ENCODE results near the gene OR2D2.

The OR2D2 gene

DNA sequence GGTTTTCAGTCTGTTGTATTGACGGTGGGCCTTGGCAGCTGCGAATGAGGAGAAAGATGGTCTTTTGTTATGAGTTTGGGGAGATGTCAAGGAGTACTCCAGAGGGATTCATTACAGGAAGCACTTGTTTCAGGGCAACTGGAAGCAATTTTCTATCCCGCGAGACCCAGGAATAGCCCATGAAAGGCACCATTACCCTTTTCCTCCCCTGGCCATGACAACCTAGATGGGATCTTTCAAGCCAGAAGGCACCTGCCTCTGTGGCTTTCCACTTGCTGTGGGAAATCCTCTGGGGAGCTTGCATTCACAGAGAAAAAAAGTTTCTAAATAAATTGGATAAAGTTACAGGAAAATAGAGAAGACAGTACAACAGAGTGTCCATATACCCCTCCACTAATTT lies 36.6 kb upstream of the OR2D2 start:
- Histone ChIP-seq H3K4me2 (ENCODE audit: low read length, poor library complexity, severe bottlenecking) (no peak overlapping the region), H2BK120ac (ENCODE audit: low read depth, low read length) (no peak overlapping the region), H3K4me3 (ENCODE audit: insufficient read depth in 1 of 2, low read depth in 1 of 2, low read length in 2 of 2) (no peak overlapping the region), H2BK15ac (ENCODE audit: low read depth, poor library complexity, severe bottlenecking) (no peak overlapping the region), H3K4ac (ENCODE audit: low read depth in 1 of 2, low read length in 2 of 2) (no peak overlapping the region), H3K27me3 (ENCODE audit: control insufficient read depth in 1 of 2, insufficient read depth in 1 of 2, low read length in 2 of 2) (no peaks in the 10 kb centered on the region), H3K27ac (ENCODE audit: low read length, poor library complexity, severe bottlenecking) (no peak overlapping the region), H3K23ac (ENCODE audit: low read length in 2 of 2) (no peak overlapping the region), H3K36me3 (ENCODE audit: control insufficient read depth in 1 of 2, insufficient read depth in 2 of 2, low read depth in 1 of 2, low read length in 2 of 2) (no peaks in the 10 kb centered on the region), H4K91ac (ENCODE audit: low read length) (no peak overlapping the region), H3K18ac (ENCODE audit: low read depth in 1 of 2, low read length in 2 of 2) (no peak overlapping the region), H3K79me1 (replicated peaks; ENCODE audit: low read length, poor library complexity, severe bottlenecking) (peaks cover 4% of the 10 kb centered on the region), H4K8ac (ENCODE audit: low read length) (no peak overlapping the region), H2BK5ac (ENCODE audit: low read depth, low read length, poor library complexity, severe bottlenecking) (no peak overlapping the region), H2AK5ac (ENCODE audit: low read length, severe bottlenecking) (no peak overlapping the region), H3K14ac (ENCODE audit: low read length in 2 of 2) (no peak overlapping the region), H3K9me3 (ENCODE audit: control insufficient read depth, low read length) (no peaks in the 10 kb centered on the region), H2AFZ (ENCODE audit: low read depth, low read length) (no peak overlapping the region), H3K4me1 (ENCODE audit: control insufficient read depth, insufficient read depth, low read depth, low read length) (peaks cover 3% of the 10 kb centered on the region), H2BK12ac (ENCODE audit: low read length in 2 of 2) (no peak overlapping the region), H3K9ac (ENCODE audit: low read length) (no peak overlapping the region)
- WGBS: 90% methylated on average over 2 of the region's 4 CpGs
- no peak for DNase-seq

GRCh38 chr11:6927030-6927617 lies 34.8 kb upstream of the OR2D2 start:
- Histone ChIP-seq H3K36me3 (ENCODE audit: control insufficient read depth in 1 of 2, insufficient read depth in 2 of 2, low read depth in 1 of 2, low read length in 2 of 2) (no peaks in the 10 kb centered on the region), H2BK120ac (ENCODE audit: low read depth, low read length) (no peak overlapping the region), H3K79me1 (replicated peaks; ENCODE audit: low read length, poor library complexity, severe bottlenecking) (peaks cover 4% of the 10 kb centered on the region), H3K4me3 (ENCODE audit: insufficient read depth in 1 of 2, low read depth in 1 of 2, low read length in 2 of 2) (peak overlapping the region; percentile 73 to 97), H3K4me2 (ENCODE audit: low read length, poor library complexity, severe bottlenecking) (peak overlapping the region; percentile 52), H3K18ac (ENCODE audit: low read depth in 1 of 2, low read length in 2 of 2) (peak overlapping the region in 1 of 2 experiments; percentile 22), H4K91ac (ENCODE audit: low read length) (no peak overlapping the region), H2AFZ (ENCODE audit: low read depth, low read length) (peak overlapping the region; percentile 58), H3K23ac (ENCODE audit: low read length in 2 of 2) (no peak overlapping the region), H2AK5ac (ENCODE audit: low read length, severe bottlenecking) (no peak overlapping the region), H3K27me3 (ENCODE audit: control insufficient read depth in 1 of 2, insufficient read depth in 1 of 2, low read length in 2 of 2) (no peaks in the 10 kb centered on the region), H3K4ac (ENCODE audit: low read depth in 1 of 2, low read length in 2 of 2) (no peak overlapping the region), H3K14ac (ENCODE audit: low read length in 2 of 2) (no peak overlapping the region), H3K27ac (ENCODE audit: low read length, poor library complexity, severe bottlenecking) (no peak overlapping the region), H3K4me1 (ENCODE audit: control insufficient read depth, insufficient read depth, low read depth, low read length) (peaks cover 3% of the 10 kb centered on the region), H3K9me3 (ENCODE audit: control insufficient read depth, low read length) (no peaks in the 10 kb centered on the region), H2BK15ac (ENCODE audit: low read depth, poor library complexity, severe bottlenecking) (no peak overlapping the region), H2BK12ac (ENCODE audit: low read length in 2 of 2) (no peak overlapping the region), H3K9ac (ENCODE audit: low read length) (peak overlapping the region; percentile 95), H2BK5ac (ENCODE audit: low read depth, low read length, poor library complexity, severe bottlenecking) (no peak overlapping the region), H4K8ac (ENCODE audit: low read length) (no peak overlapping the region)
- 22% methylated on average over 11 of the region's 11 CpGs for WGBS
- DNase-seq: no peak

GRCh38 chr11:6926208-6927029 lies 34.1 kb upstream of the OR2D2 start, which contains the start of gene ZNF215:
Gene ZNF215, plus strand, starts transcription at chr11:6926426. Its CDS starts 5,847 bp downstream, at chr11:6932273.
- no peak within 1 kb of the TSS for H2BK5ac ChIP-seq (ENCODE audit: low read depth, low read length, poor library complexity, severe bottlenecking)
- no peaks in the 10 kb centered on the region for H3K36me3 ChIP-seq (ENCODE audit: control insufficient read depth in 1 of 2, insufficient read depth in 2 of 2, low read depth in 1 of 2, low read length in 2 of 2)
- H2BK120ac ChIP-seq (ENCODE audit: low read depth, low read length): no peak within 1 kb of the TSS
- no peak within 1 kb of the TSS for H4K91ac ChIP-seq (ENCODE audit: low read length)
- peak within 1 kb of the TSS; percentile 52 for H3K4me2 ChIP-seq (ENCODE audit: low read length, poor library complexity, severe bottlenecking)
- peak; percentile 90 for DNase-seq
- H3K18ac ChIP-seq (ENCODE audit: low read depth in 1 of 2, low read length in 2 of 2): peak within 1 kb of the TSS in 1 of 2 experiments; percentile 22
- H2AFZ ChIP-seq (ENCODE audit: low read depth, low read length): peak within 1 kb of the TSS; percentile 58
- H3K23ac ChIP-seq (ENCODE audit: low read length in 2 of 2): peak within 1 kb of the TSS in 1 of 2 experiments; percentile 75
- H3K27ac ChIP-seq (ENCODE audit: low read length, poor library complexity, severe bottlenecking): no peak within 1 kb of the TSS
- no peaks in the 10 kb centered on the region for H3K27me3 ChIP-seq (ENCODE audit: control insufficient read depth in 1 of 2, insufficient read depth in 1 of 2, low read length in 2 of 2)
- peak within 1 kb of the TSS; percentile 95 for H3K9ac ChIP-seq (ENCODE audit: low read length)
- no peak within 1 kb of the TSS for H2AK5ac ChIP-seq (ENCODE audit: low read length, severe bottlenecking)
- peak within 1 kb of the TSS; percentile 10 for H4K8ac ChIP-seq (ENCODE audit: low read length)
- WGBS: under 1% methylated on average over 56 of the region's 61 CpGs
- peak within 1 kb of the TSS in 1 of 2 experiments; percentile 89 for H3K14ac ChIP-seq (ENCODE audit: low read length in 2 of 2)
- H2BK15ac ChIP-seq (ENCODE audit: low read depth, poor library complexity, severe bottlenecking): no peak within 1 kb of the TSS
- H2BK12ac ChIP-seq (ENCODE audit: low read length in 2 of 2): no peak within 1 kb of the TSS
- H3K4me3 ChIP-seq (ENCODE audit: insufficient read depth in 1 of 2, low read depth in 1 of 2, low read length in 2 of 2): peak within 1 kb of the TSS; percentile 73 to 97
- no peak within 1 kb of the TSS for H3K4ac ChIP-seq (ENCODE audit: low read depth in 1 of 2, low read length in 2 of 2)
- H3K9me3 ChIP-seq (ENCODE audit: control insufficient read depth, low read length): no peaks in the 10 kb centered on the region
- H3K4me1 ChIP-seq (ENCODE audit: control insufficient read depth, insufficient read depth, low read depth, low read length): peaks cover 3% of the 10 kb centered on the region
- peaks cover 4% of the 10 kb centered on the region for H3K79me1 ChIP-seq (replicated peaks; ENCODE audit: low read length, poor library complexity, severe bottlenecking)

DNA sequence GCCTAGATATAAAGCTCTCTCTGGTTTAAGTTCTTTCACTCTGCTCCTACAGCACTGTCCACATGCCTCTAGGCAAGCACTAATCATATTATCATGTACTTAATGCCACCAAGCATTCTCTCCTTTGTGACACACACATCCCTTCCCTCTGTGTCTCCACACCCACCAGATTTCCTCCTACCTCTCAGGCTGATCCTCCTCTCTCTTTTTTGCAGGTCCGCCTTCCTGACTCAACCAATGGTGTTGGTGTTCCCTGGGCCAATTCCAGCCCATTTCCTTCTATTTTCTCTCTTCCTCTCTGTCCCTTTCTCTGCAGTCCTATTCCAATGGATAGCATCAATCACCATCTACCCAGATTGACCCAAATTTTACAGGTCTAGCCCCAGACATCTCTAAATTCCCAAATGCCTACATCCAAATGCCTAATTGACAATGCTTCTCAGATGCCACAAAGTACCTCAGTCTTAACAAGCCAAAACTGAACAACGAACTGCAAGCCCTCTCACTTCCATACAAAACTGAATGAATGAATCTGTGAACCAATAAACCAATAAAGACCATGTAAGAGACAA lies 33.4 kb upstream of the OR2D2 start:
- Histone ChIP-seq H3K79me1 (replicated peaks; ENCODE audit: low read length, poor library complexity, severe bottlenecking) (peaks cover 4% of the 10 kb centered on the region), H3K27ac (ENCODE audit: low read length, poor library complexity, severe bottlenecking) (no peak overlapping the region), H3K14ac (ENCODE audit: low read length in 2 of 2) (no peak overlapping the region), H2AFZ (ENCODE audit: low read depth, low read length) (no peak overlapping the region), H2AK5ac (ENCODE audit: low read length, severe bottlenecking) (no peak overlapping the region), H3K4ac (ENCODE audit: low read depth in 1 of 2, low read length in 2 of 2) (no peak overlapping the region), H2BK12ac (ENCODE audit: low read length in 2 of 2) (no peak overlapping the region), H3K9me3 (ENCODE audit: control insufficient read depth, low read length) (no peaks in the 10 kb centered on the region), H2BK5ac (ENCODE audit: low read depth, low read length, poor library complexity, severe bottlenecking) (no peak overlapping the region), H3K27me3 (ENCODE audit: control insufficient read depth in 1 of 2, insufficient read depth in 1 of 2, low read length in 2 of 2) (no peaks in the 10 kb centered on the region), H3K4me1 (ENCODE audit: control insufficient read depth, insufficient read depth, low read depth, low read length) (peaks cover 3% of the 10 kb centered on the region), H2BK15ac (ENCODE audit: low read depth, poor library complexity, severe bottlenecking) (no peak overlapping the region), H3K4me3 (ENCODE audit: insufficient read depth in 1 of 2, low read depth in 1 of 2, low read length in 2 of 2) (peak overlapping the region in 1 of 2 experiments; percentile 97), H3K23ac (ENCODE audit: low read length in 2 of 2) (no peak overlapping the region), H4K91ac (ENCODE audit: low read length) (no peak overlapping the region), H2BK120ac (ENCODE audit: low read depth, low read length) (no peak overlapping the region), H3K4me2 (ENCODE audit: low read length, poor library complexity, severe bottlenecking) (no peak overlapping the region), H3K18ac (ENCODE audit: low read depth in 1 of 2, low read length in 2 of 2) (no peak overlapping the region), H3K36me3 (ENCODE audit: control insufficient read depth in 1 of 2, insufficient read depth in 2 of 2, low read depth in 1 of 2, low read length in 2 of 2) (no peaks in the 10 kb centered on the region), H4K8ac (ENCODE audit: low read length) (no peak overlapping the region), H3K9ac (ENCODE audit: low read length) (peak overlapping the region; percentile 95)
- 49% methylated on average over 2 of the region's 2 CpGs for WGBS
- peak; percentile 41 for DNase-seq

Measured in mesenchymal stem cell (in vitro differentiated cells and primary cell).